ENCODE data around the gene GPATCH4.
A peak's percentile ranks its signal among the peaks of the same experiment; 100 is the strongest.
"Not testable (repeated sequence)": the region's sequence is repeated elsewhere in the genome, so short reads cannot be mapped to it uniquely, and the experiment has no call there.

The GPATCH4 gene

GRCh38 chr1:156627313-156627880, 26.1 kb upstream of the GPATCH4 start:
- H3K4me3 ChIP-seq (ENCODE audit: low read depth, low read length), result no peak overlapping the region

GRCh38 chr1:156626079-156626438, 24.8 kb upstream of the GPATCH4 start:
- no peak overlapping the region for H3K4me3 ChIP-seq (ENCODE audit: low read depth, low read length)

- peak overlapping the region; percentile 28 for H3K4me3 ChIP-seq (ENCODE audit: low read depth, low read length)
Measured at GRCh38 chr1:156625436-156626078, 24.3 kb upstream of the GPATCH4 start.

GRCh38 chr1:156624814-156625435, 23.6 kb upstream of the GPATCH4 start:
- peak overlapping the region; percentile 43 for H3K4me3 ChIP-seq (ENCODE audit: low read depth, low read length)

GRCh38 chr1:156623946-156624813, 22.9 kb upstream of the GPATCH4 start:
- H3K4me3 ChIP-seq (ENCODE audit: low read depth, low read length), result peak overlapping the region; percentile 43

- H3K4me3 ChIP-seq (ENCODE audit: low read depth, low read length), result no peak overlapping the region
Measured at GRCh38 chr1:156622581-156623297, 21.5 kb upstream of the GPATCH4 start.

- H3K4me3 ChIP-seq (ENCODE audit: low read depth, low read length), result no peak overlapping the region
Measured at GRCh38 chr1:156619582-156619955, 18.3 kb upstream of the GPATCH4 start.

- H3K4me3 ChIP-seq (ENCODE audit: low read depth, low read length), result no peak within 1 kb of the TSS
Measured at GRCh38 chr1:156618853-156619581, 17.7 kb upstream of the GPATCH4 start, which contains the start of gene HAPLN2. TSS of gene HAPLN2 (plus strand) at chr1:156619415. CDS start at chr1:156623491, 4,076 bp downstream.

GRCh38 chr1:156616463-156616862, 15.2 kb upstream of the GPATCH4 start:
- no peak overlapping the region for H3K4me3 ChIP-seq (ENCODE audit: low read depth, low read length)

- H3K4me3 ChIP-seq (ENCODE audit: low read depth, low read length), result no peak overlapping the region
Measured at GRCh38 chr1:156615946-156616345, 14.7 kb upstream of the GPATCH4 start.

- H3K4me3 ChIP-seq (ENCODE audit: low read depth, low read length), result no peak overlapping the region
Measured at GRCh38 chr1:156612666-156613065, 11.4 kb upstream of the GPATCH4 start.

GRCh38 chr1:156610072-156610471, 8.8 kb upstream of the GPATCH4 start:
- H3K4me3 ChIP-seq (ENCODE audit: low read depth, low read length), result not testable (repeated sequence)

GRCh38 chr1:156608981-156609380, 7.7 kb upstream of the GPATCH4 start:
- no peak overlapping the region for H3K4me3 ChIP-seq (ENCODE audit: low read depth, low read length)

GRCh38 chr1:156608036-156608674, 6.9 kb upstream of the GPATCH4 start:
- no peak overlapping the region for H3K4me3 ChIP-seq (ENCODE audit: low read depth, low read length)

GRCh38 chr1:156607344-156607743, 6.1 kb upstream of the GPATCH4 start:
- not testable (repeated sequence) for H3K4me3 ChIP-seq (ENCODE audit: low read depth, low read length)

GRCh38 chr1:156602557-156602993, 1.3 kb upstream of the GPATCH4 start:
- H3K4me3 ChIP-seq (ENCODE audit: low read depth, low read length), result no peak overlapping the region

- peak overlapping the region; percentile 90 for H3K4me3 ChIP-seq (ENCODE audit: low read depth, low read length)
Measured at GRCh38 chr1:156601892-156602291, 613 bp upstream of the GPATCH4 start.

GRCh38 chr1:156600733-156601121, 552 bp downstream of the GPATCH4 start:
- peak overlapping the region; percentile 90 for H3K4me3 ChIP-seq (ENCODE audit: low read depth, low read length)

- no peak overlapping the region for H3K4me3 ChIP-seq (ENCODE audit: low read depth, low read length)
Measured at GRCh38 chr1:156599811-156600210, 1.5 kb downstream of the GPATCH4 start.
